ENCODE data around the gene NADSYN1. TPM values are rescaled to one million over a fixed set of nuclear protein-coding genes. Genes with fewer than 3 reads are reported as not detected.

Gene NADSYN1
- total RNA-seq, 1 experiment from 2014 or later: 58.2 TPM

DNA sequence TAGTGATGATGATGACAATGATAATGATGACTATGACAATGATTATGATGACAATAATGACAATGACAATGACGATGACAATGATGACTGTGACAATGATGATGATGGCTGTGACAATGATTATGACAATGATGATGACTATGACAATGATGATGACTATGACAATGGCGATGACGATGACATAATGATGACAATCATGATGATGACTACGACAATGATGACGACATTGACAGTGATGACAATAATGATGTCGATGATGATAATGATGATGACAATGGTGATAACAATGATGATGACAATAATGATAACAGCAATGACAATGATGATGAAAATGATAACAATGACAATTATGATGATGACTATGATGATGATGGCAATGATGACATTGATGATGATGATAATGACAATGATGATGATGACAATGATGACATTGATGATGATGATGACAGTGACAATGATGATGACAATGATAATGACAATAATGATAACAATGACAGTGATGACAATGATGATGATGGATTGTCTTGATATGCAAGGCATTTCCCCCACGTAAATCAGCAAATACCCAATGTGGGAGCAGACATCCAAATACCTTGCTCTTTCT, 42.5 kb upstream of the NADSYN1 start:
- Histone ChIP-seq H3K27me3 (ENCODE audit: insufficient read depth, low read length) (peaks cover 6% of the 10 kb centered on the region; the same call in 1 of the 2 replicates), H3K9ac (ENCODE audit: low read length) (no peak overlapping the region), H3K36me3 (ENCODE audit: control insufficient read depth in 1 of 2, insufficient read depth in 2 of 2, low read length in 2 of 2) (no peaks in the 10 kb centered on the region), H2AFZ (ENCODE audit: low read depth, low read length, poor library complexity, severe bottlenecking) (no peak overlapping the region), H3K79me2 (ENCODE audit: insufficient read depth, low read length) (no peaks in the 10 kb centered on the region), H3K4me2 (ENCODE audit: low read length) (no peak overlapping the region), H3K4me3 (replicated peaks in 1 of 2; ENCODE audit: low read depth in 1 of 2, low read length in 2 of 2) (no peak overlapping the region), H3K9me3 (ENCODE audit: control insufficient read depth in 1 of 2, insufficient read depth in 1 of 2, low read depth in 1 of 2, low read length in 2 of 2) (no peaks in the 10 kb centered on the region), H4K20me1 (ENCODE audit: insufficient read depth) (no peaks in the 10 kb centered on the region), H3K27ac (ENCODE audit: low read depth, low read length) (no peak overlapping the region), H3K9me2 (ENCODE audit: insufficient read depth) (no peaks in the 10 kb centered on the region; the same call in 1 of the 2 replicates), H3K4me1 (ENCODE audit: control insufficient read depth in 1 of 2, insufficient read depth in 2 of 2, low read length in 2 of 2) (no peaks in the 10 kb centered on the region)
- DNase-seq (ENCODE audit: low read depth, low spot score) (no peak), ATAC-seq (no peak)
- ChIA-PET POLR2A (no interaction called here), CTCF (no interaction called here), RAD21 (ENCODE audit: low non-redundant PET in 1 of 2, low total read pairs in 2 of 2, uncharacterized antibody in 2 of 2, unreplicated experiment in 2 of 2) (no interaction called here)
- no TSS peak for BruUV-seq (replicated peaks)
- intact Hi-C loops (cut with micrococcal nuclease): no loop called here
- TF ChIP-seq SIN3A (IDR thresholded peaks at IDR 0.05; ENCODE audit: low read depth) (no peak), RAD21 (IDR thresholded peaks at IDR 0.05; ENCODE audit: low read depth) (no peak), JUND (IDR thresholded peaks at IDR 0.05) (no peak), CTCF (IDR thresholded peaks at IDR 0.05 in 2 of 3, conservative IDR thresholded peaks at IDR 0.05 in 1 of 3; ENCODE audit: borderline replicate concordance in 1 of 3, insufficient read depth in 1 of 3, low read depth in 2 of 3, low read length in 2 of 3) (no peak), YY1 (IDR thresholded peaks at IDR 0.05; ENCODE audit: extremely low read depth, insufficient replicate concordance, low read depth, low read length) (no peak), EZH2phosphoT487 (IDR thresholded peaks at IDR 0.05; ENCODE audit: borderline replicate concordance) (no peak), CEBPB (IDR thresholded peaks at IDR 0.05; ENCODE audit: low read depth) (no peak), POLR2A (IDR thresholded peaks at IDR 0.05; ENCODE audit: borderline replicate concordance, extremely low read depth, insufficient read depth, insufficient read length) (no peak), POLR2AphosphoS5 (IDR thresholded peaks at IDR 0.05; ENCODE audit: low read depth, low read length) (no peak), FOSL1 (IDR thresholded peaks at IDR 0.05; ENCODE audit: low read depth) (no peak)
- TF ChIP-seq, protein P1, sequence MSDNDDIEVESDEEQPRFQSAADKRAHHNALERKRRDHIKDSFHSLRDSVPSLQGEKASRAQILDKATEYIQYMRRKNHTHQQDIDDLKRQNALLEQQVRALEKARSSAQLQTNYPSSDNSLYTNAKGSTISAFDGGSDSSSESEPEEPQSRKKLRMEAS (IDR thresholded peaks at IDR 0.05): no peak
- TF ChIP-seq, protein P2, sequence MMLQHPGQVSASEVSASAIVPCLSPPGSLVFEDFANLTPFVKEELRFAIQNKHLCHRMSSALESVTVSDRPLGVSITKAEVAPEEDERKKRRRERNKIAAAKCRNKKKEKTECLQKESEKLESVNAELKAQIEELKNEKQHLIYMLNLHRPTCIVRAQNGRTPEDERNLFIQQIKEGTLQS (IDR thresholded peaks at IDR 0.05): no peak

Measured in HCT116 (cell line).